ENCODE results near the gene GPD1. TPM values are rescaled to one million over a fixed set of nuclear protein-coding genes. Genes with fewer than 3 reads are reported as not detected.

The GPD1 gene
- total RNA-seq, 1 experiment from 2014 or later, result 1.6 TPM

DNA sequence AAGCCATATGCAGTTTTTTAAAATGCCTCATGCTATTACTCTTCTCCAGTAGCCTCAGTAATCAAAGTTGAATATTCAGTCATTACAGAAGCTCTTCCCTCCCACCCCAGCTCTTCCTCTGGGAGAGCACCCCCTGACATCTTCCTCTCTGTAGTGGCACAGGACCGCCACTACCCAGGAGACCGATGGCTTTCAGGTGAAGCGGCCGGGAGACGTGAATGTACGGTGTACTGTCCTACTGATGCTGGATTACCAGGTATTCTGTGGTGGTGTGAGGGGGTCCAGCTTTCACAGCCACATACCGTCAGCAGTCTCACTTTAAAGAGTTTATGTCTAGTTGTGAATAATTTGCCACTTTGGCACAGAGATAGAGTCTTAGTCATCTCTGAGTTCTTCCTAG, 14.1 kb upstream of the GPD1 start:
- ChIA-PET POLR2A (no interaction called here), CTCF (interaction anchor here (1.3 to 2.8 kb wide), 3 partner anchors 13 to 225 kb away, joined by 3 to 16 read pairs (median 4); partner anchors contain the start of gene COX14), RAD21 (ENCODE audit: low non-redundant PET in 1 of 2, low total read pairs in 2 of 2, uncharacterized antibody in 2 of 2, unreplicated experiment in 2 of 2) (no interaction called here)
- ATAC-seq (no peak), DNase-seq (ENCODE audit: low read depth, low spot score) (no peak)
- Histone ChIP-seq H3K4me2 (ENCODE audit: low read length) (no peak overlapping the region), H4K20me1 (ENCODE audit: insufficient read depth) (peaks cover 4% of the 10 kb centered on the region), H3K27ac (ENCODE audit: low read depth, low read length) (no peak overlapping the region), H3K79me2 (ENCODE audit: insufficient read depth, low read length) (peaks cover 12% of the 10 kb centered on the region), H3K36me3 (ENCODE audit: control insufficient read depth in 1 of 2, insufficient read depth in 2 of 2, low read length in 2 of 2) (peaks cover 46 to 62% of the 10 kb centered on the region in 2 experiments), H3K9me3 (ENCODE audit: control insufficient read depth in 1 of 2, insufficient read depth in 1 of 2, low read depth in 1 of 2, low read length in 2 of 2) (no peaks in the 10 kb centered on the region), H3K4me1 (ENCODE audit: control insufficient read depth in 1 of 2, insufficient read depth in 2 of 2, low read length in 2 of 2) (peaks cover 0 to 7% of the 10 kb centered on the region in 2 experiments; a peak in 1 of 4 replicates), H3K9me2 (ENCODE audit: insufficient read depth) (no peaks in the 10 kb centered on the region), H3K9ac (ENCODE audit: low read length) (no peak overlapping the region), H3K27me3 (ENCODE audit: insufficient read depth, low read length) (no peaks in the 10 kb centered on the region), H2AFZ (ENCODE audit: low read depth, low read length, poor library complexity, severe bottlenecking) (no peak overlapping the region), H3K4me3 (replicated peaks in 1 of 2; ENCODE audit: low read depth in 1 of 2, low read length in 2 of 2) (no peak overlapping the region)
- no TSS peak for BruUV-seq (replicated peaks)
- intact Hi-C loops (cut with micrococcal nuclease), result loop anchor here (5.0 to 10.0 kb wide), 2 partner anchors 223 to 315 kb away; partner anchors contain the start of gene LARP4
- TF ChIP-seq FOSL1 (IDR thresholded peaks at IDR 0.05; ENCODE audit: low read depth) (no peak), ELF1 (IDR thresholded peaks at IDR 0.05; ENCODE audit: borderline replicate concordance, low read depth) (no peak), ZNF274 (IDR thresholded peaks at IDR 0.05; ENCODE audit: low read depth, low read length) (no peak), CTCF (IDR thresholded peaks at IDR 0.05 in 2 of 3, conservative IDR thresholded peaks at IDR 0.05 in 1 of 3; ENCODE audit: borderline replicate concordance in 1 of 3, insufficient read depth in 1 of 3, low read depth in 2 of 3, low read length in 2 of 3) (no peak), SP1 (IDR thresholded peaks at IDR 0.05; ENCODE audit: low read depth) (no peak), ZFX (IDR thresholded peaks at IDR 0.05) (no peak), RAD21 (IDR thresholded peaks at IDR 0.05; ENCODE audit: low read depth) (no peak), EZH2 (IDR thresholded peaks at IDR 0.05) (no peak), JUND (IDR thresholded peaks at IDR 0.05) (no peak), POLR2AphosphoS5 (IDR thresholded peaks at IDR 0.05; ENCODE audit: low read depth, low read length) (no peak), POLR2A (IDR thresholded peaks at IDR 0.05; ENCODE audit: borderline replicate concordance, extremely low read depth, insufficient read depth, insufficient read length) (no peak), TCF7L2 (IDR thresholded peaks at IDR 0.05; ENCODE audit: borderline replicate concordance, extremely low read depth, insufficient read depth, insufficient read length) (no peak)
- TF ChIP-seq, protein P1, sequence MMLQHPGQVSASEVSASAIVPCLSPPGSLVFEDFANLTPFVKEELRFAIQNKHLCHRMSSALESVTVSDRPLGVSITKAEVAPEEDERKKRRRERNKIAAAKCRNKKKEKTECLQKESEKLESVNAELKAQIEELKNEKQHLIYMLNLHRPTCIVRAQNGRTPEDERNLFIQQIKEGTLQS (IDR thresholded peaks at IDR 0.05), result no peak

Data from HCT116 (cell line).